Right renal pelvis (tissue), 4 donors: ENCODE measurements around the gene MAN1C1. TPM values are rescaled to one million over a fixed set of nuclear protein-coding genes. Genes with fewer than 3 reads are reported as not detected.

Experiments used
- DNase-seq, 4 donors: peaks; one replicate each; pipeline ENCODE4 v3.0.0-alpha.2; 2013; ENCODE audit warnings: low read depth in 4 of 4, low spot score in 3 of 4, missing footprints in 1 of 4
- polyA plus RNA-seq, 4 donors: library from polyadenylated mRNA; unstranded; fragments of 120-200 nt; gene quantifications; one replicate each; pipeline ENCODE4 v1.2.1, GENCODE V29; 2013; ENCODE audit not compliant: insufficient read length in 4 of 4

MAN1C1 gene
- polyA plus RNA-seq, 4 donors = 16.2 to 18.7 (median 17.5) TPM

- no peak for DNase-seq
Observed at GRCh38 chr1:25821630-25822091, 205.1 kb downstream of the MAN1C1 start.

DNA sequence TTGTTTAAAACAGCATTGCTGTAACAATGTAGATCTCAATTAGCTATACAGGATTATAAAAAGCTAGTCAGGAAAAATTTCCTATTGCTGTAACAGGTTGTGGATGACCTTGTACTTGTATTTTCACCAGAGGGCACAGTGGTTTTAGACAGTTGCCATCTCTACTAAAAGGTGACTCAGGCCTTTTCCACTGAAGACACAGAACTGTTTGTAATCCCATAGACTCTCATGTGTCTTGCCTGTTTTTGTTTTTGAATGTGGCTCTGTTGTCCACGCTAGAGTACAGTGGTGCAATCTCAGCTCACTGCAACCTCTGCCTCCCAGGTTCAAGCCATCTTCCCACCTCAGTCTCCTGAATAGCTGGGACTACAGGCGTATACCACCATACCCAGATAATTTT lies 209.0 kb downstream of the MAN1C1 start:
- no peak for DNase-seq

- no peak for DNase-seq
Observed at GRCh38 chr1:25826571-25826970, 210.0 kb downstream of the MAN1C1 start.

GRCh38 chr1:25828491-25828890 lies 211.9 kb downstream of the MAN1C1 start:
- no peak for DNase-seq

DNA sequence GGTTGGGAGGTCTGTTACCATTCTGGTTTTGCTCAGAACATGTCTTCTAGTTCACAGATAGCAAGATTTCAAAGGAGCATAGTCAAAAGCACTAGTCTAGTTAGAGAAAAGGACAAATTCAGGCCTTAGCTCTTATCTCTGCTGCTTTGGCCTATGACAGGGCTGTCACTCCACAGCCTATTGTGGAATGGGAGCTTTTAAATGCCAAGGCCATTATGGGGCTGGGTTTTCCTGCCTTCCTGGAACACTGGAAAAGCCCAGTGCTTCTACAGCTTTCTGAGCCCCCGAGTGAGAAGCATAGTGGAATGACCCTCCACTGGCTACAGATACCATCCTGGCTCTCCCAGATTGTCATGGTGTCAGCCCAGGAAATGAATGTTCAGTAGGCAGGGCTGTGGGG lies 212.5 kb downstream of the MAN1C1 start:
- DNase-seq = no peak

DNA sequence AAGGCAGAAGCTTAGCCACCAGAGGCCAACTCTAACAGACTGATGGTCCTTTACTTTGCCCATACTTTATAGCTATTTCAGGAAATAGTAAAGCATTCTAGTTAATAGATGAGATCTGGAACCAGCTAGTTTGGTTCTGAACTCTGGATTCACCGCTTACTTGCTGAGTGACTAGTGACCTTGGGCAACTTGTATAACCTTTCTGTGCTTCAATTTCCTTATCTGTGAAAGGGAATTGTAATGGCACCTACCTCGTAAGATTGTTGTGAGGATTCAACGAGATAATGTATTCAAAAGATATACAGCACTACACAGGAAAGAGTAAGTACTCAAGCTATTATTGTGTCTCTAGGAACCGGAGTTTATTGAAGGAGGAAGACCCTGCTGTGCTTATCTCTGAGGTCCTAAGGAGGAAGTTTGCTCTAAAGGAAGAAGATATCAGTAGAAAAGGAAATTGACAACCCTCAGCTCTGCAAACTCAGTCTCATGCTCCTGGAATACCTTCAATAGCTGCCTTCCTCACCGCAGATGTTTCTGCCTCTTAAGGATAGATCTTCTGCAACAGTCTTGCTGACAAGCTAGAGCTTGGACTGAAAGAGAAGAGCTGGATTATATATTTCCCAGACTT lies 215.1 kb downstream of the MAN1C1 start:
- DNase-seq = no peak

GRCh38 chr1:25832336-25833037 lies 215.9 kb downstream of the MAN1C1 start:
- DNase-seq = no peak

DNA sequence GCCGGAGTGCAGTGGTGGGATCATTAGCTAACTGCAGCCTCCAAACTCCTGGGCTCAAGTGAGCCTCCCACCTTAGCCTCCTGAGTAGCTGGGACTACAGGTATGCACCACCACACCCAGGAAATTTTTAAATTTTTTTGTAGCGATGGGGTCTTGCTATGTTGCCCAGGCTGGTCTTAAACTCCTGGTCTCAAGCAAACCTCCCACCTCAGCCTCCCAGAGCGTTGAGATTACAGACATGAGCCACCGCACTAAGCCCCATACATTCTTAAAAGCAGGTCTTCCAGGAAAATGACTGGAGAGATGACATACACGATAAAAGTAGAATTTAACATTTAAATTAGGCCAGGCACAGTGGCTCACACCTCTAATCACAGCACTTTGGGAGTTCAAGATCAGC lies 216.6 kb downstream of the MAN1C1 start:
- no peak for DNase-seq

Other genes with a start within 250 kb of the MAN1C1 start
- gene RHCE, start 196.0 kb upstream of the MAN1C1 start, polyA plus RNA-seq = 1 to 10 TPM in 3 of 4 donors, under 1 TPM in 1; 0.90 to 1.3 (median 1.2) TPM
- gene MACO1, start 185.9 kb upstream of the MAN1C1 start, polyA plus RNA-seq = 10 to 100 TPM; 23.2 to 33.3 (median 30.4) TPM
- 10 to 100 TPM; 13.2 to 14.7 (median 14.0) TPM for gene LDLRAP1, start 73.2 kb upstream of the MAN1C1 start, polyA plus RNA-seq
- gene SELENON, start 183.4 kb downstream of the MAN1C1 start, polyA plus RNA-seq = 10 to 100 TPM; 84.6 to 92.8 (median 88.8) TPM
- gene MTFR1L, start 203.2 kb downstream of the MAN1C1 start, polyA plus RNA-seq = 100 to 1,000 TPM in 2 of 4 donors, 10 to 100 TPM in 2; 87.9 to 106 (median 96.7) TPM
- 1 to 10 TPM; 2.8 to 4.7 (median 4.2) TPM for gene AUNIP, start 242.7 kb downstream of the MAN1C1 start, polyA plus RNA-seq